HG03064 (cell line): ENCODE measurements around the gene ANKRD33B.

Source experiments
- ATAC-seq: cut with Tn5 transposase; IDR thresholded peaks from one replicate; pipeline ENCODE4 v1.9.1; 2021; ENCODE audit warnings: low read depth; ENCODE audit not compliant: unreplicated experiment

Gene ANKRD33B

GRCh38 chr5:10671041-10672008 lies 107.5 kb downstream of the ANKRD33B start:
- ATAC-seq = no peak

GRCh38 chr5:10672146-10673016 lies 108.5 kb downstream of the ANKRD33B start:
- no peak for ATAC-seq

- no peak for ATAC-seq
Measured at GRCh38 chr5:10673017-10673389, 109.1 kb downstream of the ANKRD33B start.

GRCh38 chr5:10673407-10673806 lies 109.5 kb downstream of the ANKRD33B start:
- ATAC-seq = no peak

- no peak for ATAC-seq
Measured at GRCh38 chr5:10674096-10674495, 110.2 kb downstream of the ANKRD33B start.

GRCh38 chr5:10674582-10674981 lies 110.7 kb downstream of the ANKRD33B start:
- ATAC-seq = no peak

GRCh38 chr5:10675177-10675700 lies 111.4 kb downstream of the ANKRD33B start:
- ATAC-seq = no peak

GRCh38 chr5:10676224-10676623 lies 112.4 kb downstream of the ANKRD33B start:
- no peak for ATAC-seq

- ATAC-seq = no peak
Measured at GRCh38 chr5:10676946-10677345, 113.1 kb downstream of the ANKRD33B start.

GRCh38 chr5:10677533-10677932 lies 113.7 kb downstream of the ANKRD33B start:
- ATAC-seq = no peak

GRCh38 chr5:10678244-10678643 lies 114.4 kb downstream of the ANKRD33B start:
- no peak for ATAC-seq

GRCh38 chr5:10679336-10679988 lies 115.6 kb downstream of the ANKRD33B start:
- ATAC-seq = no peak

- ATAC-seq = no peak
Measured at GRCh38 chr5:10680876-10681481, 117.1 kb downstream of the ANKRD33B start.

GRCh38 chr5:10681731-10682679 lies 118.1 kb downstream of the ANKRD33B start:
- no peak for ATAC-seq

GRCh38 chr5:10682801-10683525 lies 119.1 kb downstream of the ANKRD33B start:
- ATAC-seq = no peak

GRCh38 chr5:10684303-10685086 lies 120.6 kb downstream of the ANKRD33B start:
- peak; percentile 40 for ATAC-seq

GRCh38 chr5:10685115-10685521 lies 121.2 kb downstream of the ANKRD33B start:
- peak; percentile 64 for ATAC-seq

GRCh38 chr5:10686890-10687289 lies 123.0 kb downstream of the ANKRD33B start:
- ATAC-seq = no peak
